GM18507 (cell line): ENCODE results near the gene PIGBOS1.

Experiments
- DNase-seq: peaks from one replicate; pipeline ENCODE4 v3.0.0; 2011; ENCODE audit warnings: low read depth; ENCODE audit not compliant: insufficient read length; ENCODE audit errors: extremely low spot score
- FAIRE-seq: peaks from 2 replicates; lab custom pipeline; 2011; peaks lifted over from hg19 to GRCh38; lab: Jason Lieb, UNC

Gene PIGBOS1

GRCh38 chr15:55277116-55277564, 41.8 kb downstream of the PIGBOS1 start:
- DNase-seq, result peak; percentile 57
- FAIRE-seq, result peak; percentile 88

- no peak for DNase-seq
- no peak for FAIRE-seq
These were observed 42.6 kb downstream of the PIGBOS1 start for GRCh38 chr15:55276324-55276723.

GRCh38 chr15:55270291-55270690, 48.6 kb downstream of the PIGBOS1 start:
- DNase-seq (no peak), FAIRE-seq (no peak)

GRCh38 chr15:55268176-55268695, 50.7 kb downstream of the PIGBOS1 start:
- no peak for DNase-seq
- FAIRE-seq, result no peak

GRCh38 chr15:55267401-55268175, 51.3 kb downstream of the PIGBOS1 start:
- FAIRE-seq (peak; percentile 45), DNase-seq (no peak)
